T follicular helper cell (primary cell): ENCODE measurements around the gene DNM1.
A peak's percentile ranks its signal among the peaks of the same experiment; 100 is the strongest.

ENCODE experiments used
- DNase-seq: peaks from one replicate; pipeline ENCODE4 v3.0.0-alpha.2; 2020; ENCODE audit warnings: low read depth
- total RNA-seq, 2 experiments: gene quantifications; one replicate each; lab custom pipeline; 2026; lab: John Stamatoyannopoulos, UW

Gene DNM1
- total RNA-seq, result 0.09 to 1.0 reads per million in 2 experiments

DNA sequence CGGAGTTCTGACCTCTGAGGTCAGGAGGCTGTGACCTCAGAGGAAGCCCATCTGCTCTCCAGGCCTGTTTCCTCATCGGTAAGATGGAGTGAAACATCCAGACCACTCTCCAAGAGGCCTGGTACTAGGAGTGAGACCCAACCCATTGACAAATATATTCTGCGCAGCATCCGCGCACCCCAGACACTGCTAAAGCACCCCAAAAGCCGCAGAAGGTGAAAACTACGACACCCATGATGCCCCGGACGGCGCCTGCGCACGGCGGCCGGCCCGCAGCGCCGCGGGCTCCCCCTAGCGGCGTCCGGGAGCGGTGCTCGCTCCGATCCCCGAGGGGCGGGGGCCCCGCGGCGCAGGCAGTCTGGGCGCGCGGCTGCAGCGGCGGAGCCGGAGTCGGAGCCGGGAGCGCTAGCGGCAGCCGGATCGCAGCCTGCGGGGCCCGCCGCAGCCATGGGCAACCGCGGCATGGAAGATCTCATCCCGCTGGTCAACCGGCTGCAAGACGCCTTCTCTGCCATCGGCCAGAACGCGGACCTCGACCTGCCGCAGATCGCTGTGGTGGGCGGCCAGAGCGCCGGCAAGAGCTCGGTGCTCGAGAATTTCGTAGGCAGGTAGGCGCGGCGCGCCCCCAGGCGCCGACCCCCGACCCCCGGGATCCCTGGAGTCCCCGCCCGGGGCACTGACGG, at the start of gene DNM1:
TSS of gene DNM1 (plus strand) at position 356 of the 683 bp plus-strand sequence. CDS start at position 448, 92 bp downstream.
- peak; percentile 55 for DNase-seq

DNA sequence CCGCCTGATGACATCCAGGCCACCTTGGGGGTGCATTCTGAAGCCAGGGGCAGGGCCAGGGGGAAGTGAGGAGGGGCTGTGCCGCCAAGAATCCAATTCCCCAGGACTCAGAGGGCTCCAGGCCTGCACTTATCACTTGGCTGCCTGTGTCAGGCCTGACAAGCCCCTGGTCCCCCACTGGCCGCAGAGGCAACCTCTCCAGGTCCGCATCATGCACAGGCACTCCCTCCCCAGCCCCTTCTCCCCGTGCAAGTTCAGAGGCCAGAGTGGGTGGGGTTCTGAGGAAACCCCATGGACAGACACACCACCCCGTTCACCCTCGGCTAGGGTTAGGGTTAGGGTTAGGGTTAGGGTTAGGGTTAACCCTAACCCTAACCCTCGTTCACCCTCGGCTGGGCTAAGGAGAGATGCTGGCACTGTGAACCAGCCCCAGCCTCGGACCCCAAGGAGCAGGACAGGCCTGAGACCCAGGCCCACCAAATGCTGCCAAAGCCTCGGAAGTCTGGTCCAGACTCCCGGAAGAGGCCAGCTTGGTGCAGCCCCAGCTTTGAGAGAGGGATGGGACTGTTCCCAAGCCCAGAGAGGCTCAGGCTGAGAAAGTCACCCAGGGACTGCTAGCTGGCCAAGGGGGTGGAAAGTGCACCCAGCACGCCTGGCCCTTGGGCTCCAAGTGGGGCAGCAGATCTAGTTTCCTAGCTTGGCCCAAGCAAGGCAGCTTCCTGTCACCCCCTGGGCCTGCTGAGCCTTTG, 49.1 kb upstream of the DNM1 start:
- no peak for DNase-seq

- no peak for DNase-seq
Observed at GRCh38 chr9:128155736-128156500, 47.3 kb upstream of the DNM1 start.

DNA sequence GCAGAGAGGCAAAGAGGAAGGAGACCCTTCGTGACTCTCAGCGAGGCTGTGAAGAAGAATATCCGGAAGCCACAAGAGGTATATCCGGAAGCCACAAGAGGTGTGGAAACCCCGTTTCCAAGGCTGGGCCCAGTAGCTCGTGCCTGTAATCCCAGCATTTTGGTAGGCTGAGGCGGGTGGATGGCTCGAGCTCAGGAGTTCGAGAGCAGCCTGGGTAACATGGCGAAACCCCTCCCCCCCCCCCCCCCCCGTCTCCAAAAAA, 43.7 kb upstream of the DNM1 start:
- peak; percentile 43 for DNase-seq

- peak; percentile 86 for DNase-seq
Observed at GRCh38 chr9:128159784-128160602, 43.2 kb upstream of the DNM1 start, which contains the start of gene BBLN. TSS of gene BBLN (plus strand) at chr9:128160265. CDS start at chr9:128160408, 143 bp downstream.

- DNase-seq, result no peak
Observed at GRCh38 chr9:128160603-128160987, 42.6 kb upstream of the DNM1 start.

- DNase-seq, result no peak
Observed at GRCh38 chr9:128161215-128161902, 41.8 kb upstream of the DNM1 start.

DNA sequence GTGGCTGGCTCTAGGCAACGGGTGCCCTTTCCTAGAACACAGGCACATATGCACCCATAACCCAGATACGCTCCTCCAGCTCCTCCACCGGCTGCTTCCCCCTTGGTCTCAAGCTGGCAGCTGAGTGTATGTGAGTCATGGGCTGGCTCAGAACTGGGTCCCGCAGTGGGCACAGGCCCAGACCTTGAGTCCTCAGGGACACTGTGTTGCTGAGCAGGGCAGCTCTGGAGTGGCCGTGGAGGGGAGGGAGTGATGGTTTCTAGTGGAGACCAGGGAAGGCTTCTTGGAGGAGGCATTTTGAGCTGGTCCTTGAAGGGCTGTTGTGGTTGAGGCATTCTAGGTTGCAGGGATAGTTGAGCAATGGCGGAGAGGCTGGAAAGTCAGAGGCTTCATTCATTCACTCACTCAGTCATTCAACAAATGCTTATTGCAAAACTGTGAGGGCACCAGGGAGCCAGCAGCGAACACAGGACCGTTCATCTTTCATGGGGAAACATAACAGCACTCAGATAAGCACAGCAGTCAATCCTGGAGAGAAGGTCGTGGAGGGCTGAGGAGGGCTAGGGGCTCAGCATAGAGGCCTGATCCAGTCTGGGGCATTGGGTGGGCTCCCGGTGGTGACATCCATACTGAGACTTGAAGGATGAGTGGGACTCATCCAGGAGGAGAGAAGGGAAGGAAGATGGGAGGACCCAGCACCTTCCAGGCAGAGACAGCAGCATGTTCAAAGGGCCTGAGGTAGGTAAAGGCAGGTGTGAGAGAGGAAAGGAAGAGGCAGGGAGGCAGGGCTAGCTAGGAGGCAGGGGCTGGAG, 40.8 kb upstream of the DNM1 start:
- no peak for DNase-seq

- no peak for DNase-seq
Observed at GRCh38 chr9:128163027-128163515, 40.1 kb upstream of the DNM1 start.

GRCh38 chr9:128163523-128164306, 39.5 kb upstream of the DNM1 start:
- DNase-seq, result no peak

GRCh38 chr9:128164307-128164885, 38.8 kb upstream of the DNM1 start:
- no peak for DNase-seq

DNA sequence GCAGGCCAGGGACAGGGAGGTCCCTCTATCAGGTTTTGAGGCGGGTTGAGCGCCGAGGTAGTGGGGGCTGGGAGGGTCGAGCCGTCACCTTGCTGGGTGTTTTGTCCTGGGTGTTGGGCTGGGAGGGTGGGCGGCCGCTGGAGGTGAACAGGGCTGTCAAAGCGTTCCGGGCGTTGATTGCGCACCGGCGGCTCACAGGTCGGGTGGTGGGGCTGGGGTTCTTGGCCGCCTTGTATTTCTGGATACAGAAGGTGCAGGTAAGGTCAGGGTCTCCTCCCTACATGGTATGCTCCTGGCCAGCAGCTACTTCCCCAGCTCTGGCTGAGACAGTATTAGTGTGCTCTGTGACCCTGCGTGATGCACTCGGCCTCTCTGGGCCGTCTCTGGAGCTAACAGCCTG, 37.0 kb upstream of the DNM1 start:
- DNase-seq, result no peak

DNA sequence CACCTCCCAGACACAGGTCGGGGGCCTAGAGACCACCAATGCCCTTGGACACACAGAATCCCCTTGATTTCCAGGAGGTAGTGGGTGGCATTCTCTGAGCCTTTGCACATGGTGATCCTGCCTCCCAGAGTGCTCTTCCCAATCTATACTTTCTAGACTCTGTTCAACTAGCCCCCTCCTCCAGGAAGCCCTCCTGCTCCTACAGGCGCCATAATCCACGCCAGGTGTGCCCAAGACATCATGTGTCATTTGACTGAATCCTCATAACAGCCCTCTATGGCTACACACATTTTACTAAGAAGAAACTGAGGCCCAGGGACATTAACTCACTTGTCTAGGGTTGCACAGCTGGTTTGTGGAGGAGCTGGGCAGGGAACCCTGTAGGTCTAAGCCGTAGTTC, 36.0 kb upstream of the DNM1 start:
- no peak for DNase-seq

DNA sequence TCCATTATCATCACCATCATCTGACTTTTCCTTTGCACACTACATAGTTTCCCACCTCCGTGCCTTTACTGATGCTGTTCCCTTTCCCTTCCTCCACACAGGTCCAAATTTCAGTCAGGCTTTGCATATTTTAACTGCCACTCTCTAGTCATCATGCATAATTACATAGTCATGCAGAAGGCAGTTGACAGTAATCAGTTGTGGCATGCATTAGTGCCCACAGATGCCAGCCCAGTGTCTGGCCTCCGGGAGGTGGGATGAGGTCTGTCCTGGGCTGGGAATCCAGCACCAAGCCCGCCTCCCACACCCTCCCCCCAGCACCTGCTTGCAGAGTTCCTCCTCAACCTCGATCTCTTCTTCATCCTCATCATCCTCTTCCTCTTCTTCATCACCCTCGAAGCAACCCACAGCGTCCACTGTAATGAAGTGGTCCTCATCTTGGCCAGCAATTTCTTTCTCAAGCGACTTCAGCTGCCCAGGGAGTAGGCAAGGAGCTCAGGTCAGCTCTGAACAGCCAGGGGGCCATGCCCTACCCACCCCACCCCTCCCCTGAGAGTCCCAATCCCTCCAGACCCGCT, 34.4 kb upstream of the DNM1 start:
- no peak for DNase-seq

DNA sequence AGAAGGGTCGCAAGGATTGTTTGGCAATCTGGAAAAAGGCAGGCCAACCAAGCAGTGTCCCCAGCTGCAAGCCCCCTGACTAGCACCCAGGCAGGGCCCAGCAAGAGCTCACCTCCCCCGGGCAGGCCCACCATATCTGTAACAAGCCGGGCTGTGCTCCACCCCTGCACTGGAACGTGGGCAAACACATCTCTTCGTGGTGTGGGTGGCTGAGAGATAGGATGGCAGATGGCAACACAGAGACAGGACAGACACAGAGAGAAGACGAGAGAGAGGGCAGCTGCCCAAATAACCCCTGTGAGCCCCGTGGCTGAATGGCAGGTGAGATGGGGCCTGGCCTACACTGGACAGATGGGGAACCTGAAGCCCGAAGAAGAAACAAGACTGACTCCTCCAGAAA, 33.7 kb upstream of the DNM1 start:
- DNase-seq, result no peak

DNA sequence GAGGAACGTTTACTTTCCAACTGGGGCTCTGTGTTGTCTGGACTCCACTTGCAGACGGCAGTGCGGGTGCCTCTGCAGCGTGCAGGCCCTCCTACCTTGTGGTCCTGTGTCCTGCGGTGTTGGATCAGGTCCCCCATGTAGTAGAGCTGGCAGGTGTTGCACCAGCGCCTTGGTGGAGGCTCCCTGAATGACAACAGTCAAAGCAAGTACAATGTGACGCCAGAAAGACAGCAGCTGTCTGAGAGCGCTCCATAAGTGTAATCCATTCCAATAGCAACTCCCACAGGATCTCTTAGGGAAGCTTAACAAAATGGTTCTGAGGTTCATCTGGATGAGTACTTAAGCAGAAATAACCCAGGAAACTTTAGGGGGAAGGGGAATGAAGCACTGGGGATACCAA, 33.3 kb upstream of the DNM1 start:
- DNase-seq, result no peak

DNA sequence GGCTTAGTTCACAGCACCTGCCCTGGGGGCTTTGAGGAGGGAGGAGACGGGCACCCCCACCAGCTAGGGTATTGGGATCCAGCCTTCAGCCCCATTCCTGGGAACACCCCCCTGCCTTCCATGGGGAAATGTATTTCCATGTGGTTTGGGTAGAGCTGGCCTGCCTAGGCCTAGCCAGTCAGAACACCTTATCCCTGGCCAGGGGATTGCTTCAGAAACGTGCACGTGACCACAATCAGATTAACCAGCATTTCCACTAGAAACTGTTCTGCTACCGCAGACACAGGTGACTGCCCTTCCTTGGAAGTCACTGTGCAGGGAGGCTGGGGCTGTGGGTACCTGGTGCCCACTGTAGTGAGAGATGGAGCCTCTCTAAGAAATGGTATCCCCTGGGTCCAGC, 29.1 kb upstream of the DNM1 start:
- DNase-seq, result no peak

DNA sequence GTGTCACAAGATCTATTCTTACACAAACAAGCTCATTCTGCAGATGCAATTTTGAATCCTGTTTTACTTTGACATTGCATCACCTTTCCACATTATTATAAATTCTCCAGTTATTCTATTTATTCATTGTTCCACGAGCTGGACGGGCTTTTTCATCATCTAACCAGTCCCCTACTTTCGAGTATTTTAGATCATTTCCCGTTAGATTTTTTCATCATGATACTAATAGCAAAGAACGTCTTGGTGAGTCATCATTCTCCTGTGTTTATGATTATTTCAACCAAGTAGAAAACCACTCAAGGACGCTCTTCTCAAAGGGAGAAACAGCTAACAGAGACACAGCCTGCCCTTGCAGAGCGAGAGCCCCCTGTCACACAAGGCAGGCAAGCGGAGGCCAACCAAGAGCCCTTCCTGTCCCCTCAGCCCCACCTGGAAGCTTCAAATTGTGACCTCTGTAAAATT, 28.0 kb upstream of the DNM1 start:
- DNase-seq, result no peak

DNA sequence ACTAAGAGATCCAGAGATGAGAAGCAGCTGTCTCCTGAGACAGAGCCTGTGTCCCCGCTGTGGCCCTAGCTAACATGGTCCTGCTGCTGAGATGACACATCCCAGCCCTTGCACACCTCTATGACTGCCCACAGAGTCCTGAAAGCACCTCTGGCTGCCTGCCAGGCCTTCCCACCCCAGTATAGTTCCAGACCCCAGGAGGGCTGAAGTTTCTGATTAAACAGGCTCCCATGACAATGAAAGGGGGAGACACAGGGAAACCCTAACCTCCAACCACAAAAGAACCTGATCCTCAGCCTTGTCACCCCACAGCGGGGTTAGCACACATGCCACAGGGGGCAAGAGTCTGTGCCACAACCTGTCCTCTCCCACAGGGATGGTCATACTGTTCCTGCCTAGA, 27.5 kb upstream of the DNM1 start:
- no peak for DNase-seq
